SK-N-SH treated with all-trans-retinoic acid at 6 μM for 48 hours (cell line): ENCODE results near the gene HTT.

Experiments
- ATAC-seq: fragments of 200-7000 bp; cut with Tn5 transposase; 3 replicates; pipeline ENCODE4 v1.9.1; 2020; ENCODE audit warnings: mild to moderate bottlenecking, moderate library complexity
- BACH2 ChIP-seq: fragments of 250-450 bp; sonication (Bioruptor Pico); IDR thresholded peaks from 2 replicates; pipeline ENCODE4 v1.9.0; 2021; ENCODE audit warnings: mild to moderate bottlenecking, borderline replicate concordance
- CREB5 ChIP-seq: fragments of 250-450 bp; sonication (Bioruptor Pico); IDR thresholded peaks from 2 replicates; pipeline ENCODE4 v1.5.1; 2020; ENCODE audit warnings: low read depth, mild to moderate bottlenecking, moderate library complexity
- CSDC2 ChIP-seq: fragments of 250-450 bp; sonication (Bioruptor Pico); IDR thresholded peaks from 2 replicates; pipeline ENCODE4 v1.5.0; 2020; ENCODE audit warnings: mild to moderate bottlenecking, moderate library complexity
- CSRNP3 ChIP-seq: fragments of 250-450 bp; sonication (Bioruptor Pico); IDR thresholded peaks from 2 replicates; pipeline ENCODE4 v1.5.1; 2021; ENCODE audit warnings: mild to moderate bottlenecking, moderate library complexity
- ESRRG ChIP-seq: fragments of 250-450 bp; sonication (Bioruptor Pico); IDR thresholded peaks from 2 replicates; pipeline ENCODE4 v1.6.1; 2021; ENCODE audit warnings: mild to moderate bottlenecking
- GLIS3 ChIP-seq: fragments of 250-450 bp; sonication (Bioruptor Pico); IDR thresholded peaks from 2 replicates; pipeline ENCODE4 v1.5.0; 2020; ENCODE audit warnings: mild to moderate bottlenecking, moderate library complexity
- ISL1 ChIP-seq: fragments of 250-450 bp; sonication (Bioruptor Pico); IDR thresholded peaks from 2 replicates; pipeline ENCODE4 v2.1.2; 2022; ENCODE audit warnings: mild to moderate bottlenecking, moderate library complexity
- OSR1 ChIP-seq: fragments of 250-450 bp; sonication (Bioruptor Pico); IDR thresholded peaks from 2 replicates; pipeline ENCODE4 v1.8.0; 2022; ENCODE audit warnings: moderate library complexity, mild to moderate bottlenecking, inconsistent platforms
- PATZ1 ChIP-seq: fragments of 250-450 bp; sonication (Bioruptor Pico); IDR thresholded peaks from 2 replicates; pipeline ENCODE4 v1.8.0; 2020; ENCODE audit warnings: mild to moderate bottlenecking, moderate library complexity, borderline replicate concordance
- POU6F1 ChIP-seq: fragments of 250-450 bp; sonication (Bioruptor Pico); IDR thresholded peaks from 2 replicates; pipeline ENCODE4 v1.8.0; 2021; ENCODE audit warnings: low read depth, mild to moderate bottlenecking, moderate library complexity, borderline replicate concordance
- PPARA ChIP-seq: fragments of 250-450 bp; sonication (Bioruptor Pico); IDR thresholded peaks from 2 replicates; pipeline ENCODE4 v1.5.0; 2020; ENCODE audit warnings: mild to moderate bottlenecking, borderline replicate concordance
- RARB ChIP-seq: fragments of 250-450 bp; sonication (Bioruptor Pico); IDR thresholded peaks from 2 replicates; pipeline ENCODE4 v1.8.0; 2021; ENCODE audit warnings: mild to moderate bottlenecking, moderate library complexity
- TCF4 ChIP-seq: fragments of 250-450 bp; sonication (Bioruptor Pico); IDR thresholded peaks from 2 replicates; pipeline ENCODE4 v1.8.0; 2021; ENCODE audit warnings: mild to moderate bottlenecking, moderate library complexity, borderline replicate concordance
- TOX ChIP-seq: fragments of 250-450 bp; sonication (Bioruptor Pico); IDR thresholded peaks from 2 replicates; pipeline ENCODE4 v1.8.0; 2021; ENCODE audit warnings: mild to moderate bottlenecking, moderate library complexity, borderline replicate concordance
- TSHZ2 ChIP-seq: fragments of 250-450 bp; sonication (Bioruptor Pico); IDR thresholded peaks from 2 replicates; pipeline ENCODE4 v1.5.0; 2020; ENCODE audit warnings: mild to moderate bottlenecking, moderate library complexity
- ZC3H10 ChIP-seq: fragments of 250-450 bp; sonication (Bioruptor Pico); IDR thresholded peaks from 2 replicates; pipeline ENCODE4 v1.5.1; 2021; ENCODE audit warnings: mild to moderate bottlenecking, moderate library complexity
- ZFP3 ChIP-seq: fragments of 250-450 bp; sonication (Bioruptor Pico); IDR thresholded peaks from 2 replicates; pipeline ENCODE4 v1.5.0; 2020; ENCODE audit warnings: mild to moderate bottlenecking, moderate library complexity
- ZFP30 ChIP-seq: fragments of 450-650 bp; formaldehyde crosslinking; IDR thresholded peaks from 2 replicates; pipeline ENCODE4 v1.5.0; 2022; ENCODE audit warnings: mild to moderate bottlenecking, moderate library complexity
- ZNF565 ChIP-seq: fragments of 450-650 bp; formaldehyde crosslinking; conservative IDR thresholded peaks from 2 replicates; pipeline ENCODE4 v1.5.0; 2020; ENCODE audit warnings: low read depth, mild to moderate bottlenecking, moderate library complexity
- ZNF70 ChIP-seq: fragments of 450-650 bp; formaldehyde crosslinking; IDR thresholded peaks from 2 replicates; pipeline ENCODE4 v1.5.0; 2020; ENCODE audit warnings: mild to moderate bottlenecking, moderate library complexity
- ZNF8 ChIP-seq: fragments of 450-650 bp; formaldehyde crosslinking; IDR thresholded peaks from 2 replicates; pipeline ENCODE4 v1.5.0; 2020; ENCODE audit warnings: mild to moderate bottlenecking, moderate library complexity

The HTT gene

GRCh38 chr4:3262208-3263052 is 187.9 kb downstream of the HTT start:
- TF ChIP-seq ZNF8 (no peak), OSR1 (no peak), ZFP30 (CRISPR knock-in tag) (no peak), RARB (CRISPR knock-in tag) (no peak), CSRNP3 (CRISPR knock-in tag) (no peak), BACH2 (CRISPR knock-in tag) (no peak), TOX (no peak)
- TF ChIP-seq, all 23 proteins: peak for 0
- ATAC-seq: no peak; the same call in 1 of the 3 replicates

- TF ChIP-seq ZNF70: no peak
- no peak for TF ChIP-seq GLIS3 (CRISPR knock-in tag)
- TF ChIP-seq CSDC2: no peak
- no peak for TF ChIP-seq CREB5
- TF ChIP-seq TSHZ2: no peak
- no peak for TF ChIP-seq PPARA (CRISPR knock-in tag)
- TF ChIP-seq ZC3H10: no peak
- TF ChIP-seq TOX: no peak
- TF ChIP-seq ZNF565 (CRISPR knock-in tag): no peak
- no peak for TF ChIP-seq RARB (CRISPR knock-in tag)
- no peak for TF ChIP-seq OSR1
- TF ChIP-seq TCF4 (CRISPR knock-in tag): no peak
Observed at GRCh38 chr4:3263053-3263875, 188.8 kb downstream of the HTT start.

GRCh38 chr4:3263876-3264193 is 189.4 kb downstream of the HTT start:
- ATAC-seq: no peak
- no peak for TF ChIP-seq ZFP3 (CRISPR knock-in tag)
- no peak for TF ChIP-seq ESRRG
- no peak for TF ChIP-seq ZNF565 (CRISPR knock-in tag)
- no peak for TF ChIP-seq TCF4 (CRISPR knock-in tag)
- no peak for TF ChIP-seq GLIS3 (CRISPR knock-in tag)
- no peak for TF ChIP-seq TSHZ2
- TF ChIP-seq PPARA (CRISPR knock-in tag): no peak
- no peak for TF ChIP-seq PATZ1 (CRISPR knock-in tag)
- no peak for TF ChIP-seq BACH2 (CRISPR knock-in tag)
- no peak for TF ChIP-seq ZNF8
- TF ChIP-seq RARB (CRISPR knock-in tag): no peak
- no peak for TF ChIP-seq POU6F1 (CRISPR knock-in tag)
- no peak for TF ChIP-seq ISL1 (CRISPR knock-in tag)
- TF ChIP-seq CREB5: no peak

More at GRCh38 chr4:3263053-3263875, 188.8 kb downstream of the HTT start:
- ATAC-seq: no peak
